ENCODE measurements around the gene DIP2C.
"Not testable (repeated sequence)": the region's sequence is repeated elsewhere in the genome, so short reads cannot be mapped to it uniquely, and the experiment has no call there.

Gene DIP2C

GRCh38 chr10:350981-351501, 338.4 kb downstream of the DIP2C start:
- H3K27ac ChIP-seq, result no peak overlapping the region
- TF ChIP-seq, protein P1, sequence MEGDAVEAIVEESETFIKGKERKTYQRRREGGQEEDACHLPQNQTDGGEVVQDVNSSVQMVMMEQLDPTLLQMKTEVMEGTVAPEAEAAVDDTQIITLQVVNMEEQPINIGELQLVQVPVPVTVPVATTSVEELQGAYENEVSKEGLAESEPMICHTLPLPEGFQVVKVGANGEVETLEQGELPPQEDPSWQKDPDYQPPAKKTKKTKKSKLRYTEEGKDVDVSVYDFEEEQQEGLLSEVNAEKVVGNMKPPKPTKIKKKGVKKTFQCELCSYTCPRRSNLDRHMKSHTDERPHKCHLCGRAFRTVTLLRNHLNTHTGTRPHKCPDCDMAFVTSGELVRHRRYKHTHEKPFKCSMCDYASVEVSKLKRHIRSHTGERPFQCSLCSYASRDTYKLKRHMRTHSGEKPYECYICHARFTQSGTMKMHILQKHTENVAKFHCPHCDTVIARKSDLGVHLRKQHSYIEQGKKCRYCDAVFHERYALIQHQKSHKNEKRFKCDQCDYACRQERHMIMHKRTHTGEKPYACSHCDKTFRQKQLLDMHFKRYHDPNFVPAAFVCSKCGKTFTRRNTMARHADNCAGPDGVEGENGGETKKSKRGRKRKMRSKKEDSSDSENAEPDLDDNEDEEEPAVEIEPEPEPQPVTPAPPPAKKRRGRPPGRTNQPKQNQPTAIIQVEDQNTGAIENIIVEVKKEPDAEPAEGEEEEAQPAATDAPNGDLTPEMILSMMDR (conservative IDR thresholded peaks at IDR 0.05), result no peak
- TF ChIP-seq ZFX (IDR thresholded peaks at IDR 0.05), result no peak

GRCh38 chr10:349081-349480, 340.4 kb downstream of the DIP2C start:
- no peak for TF ChIP-seq ZFX (IDR thresholded peaks at IDR 0.05)
- TF ChIP-seq, protein P1 (conservative IDR thresholded peaks at IDR 0.05), result no peak
- H3K27ac ChIP-seq, result no peak overlapping the region

- H3K27ac ChIP-seq, result no peak overlapping the region
- no peak for TF ChIP-seq ZFX (IDR thresholded peaks at IDR 0.05)
- TF ChIP-seq, protein P1 (conservative IDR thresholded peaks at IDR 0.05), result no peak
Measured at GRCh38 chr10:348456-348855, 341.0 kb downstream of the DIP2C start.

DNA sequence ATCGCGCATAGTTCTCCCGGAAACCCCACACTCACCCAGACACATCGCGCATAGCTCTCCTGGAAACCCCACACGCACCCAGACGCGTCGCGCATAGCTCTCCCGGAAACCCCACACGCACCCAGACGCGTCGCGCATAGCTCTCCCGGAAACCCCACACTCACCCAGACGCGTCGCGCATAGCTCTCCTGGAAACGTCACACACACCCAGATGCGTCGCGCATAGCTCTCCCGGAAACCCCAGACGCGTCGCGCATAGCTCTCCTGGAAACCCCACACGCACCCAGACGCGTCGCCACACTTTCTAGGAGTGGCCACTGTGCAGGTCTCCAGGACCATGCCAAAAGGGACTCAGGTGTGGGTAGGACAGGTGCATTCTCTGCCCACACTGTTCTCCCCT, 341.7 kb downstream of the DIP2C start:
- not testable (repeated sequence) for H3K27ac ChIP-seq

- not testable (repeated sequence) for H3K27ac ChIP-seq
Measured at GRCh38 chr10:347190-347589, 342.3 kb downstream of the DIP2C start.

GRCh38 chr10:344582-345200, 344.8 kb downstream of the DIP2C start:
- no peak for TF ChIP-seq ZFX (IDR thresholded peaks at IDR 0.05)
- TF ChIP-seq, protein P1 (conservative IDR thresholded peaks at IDR 0.05), result no peak
- no peak overlapping the region for H3K27ac ChIP-seq

DNA sequence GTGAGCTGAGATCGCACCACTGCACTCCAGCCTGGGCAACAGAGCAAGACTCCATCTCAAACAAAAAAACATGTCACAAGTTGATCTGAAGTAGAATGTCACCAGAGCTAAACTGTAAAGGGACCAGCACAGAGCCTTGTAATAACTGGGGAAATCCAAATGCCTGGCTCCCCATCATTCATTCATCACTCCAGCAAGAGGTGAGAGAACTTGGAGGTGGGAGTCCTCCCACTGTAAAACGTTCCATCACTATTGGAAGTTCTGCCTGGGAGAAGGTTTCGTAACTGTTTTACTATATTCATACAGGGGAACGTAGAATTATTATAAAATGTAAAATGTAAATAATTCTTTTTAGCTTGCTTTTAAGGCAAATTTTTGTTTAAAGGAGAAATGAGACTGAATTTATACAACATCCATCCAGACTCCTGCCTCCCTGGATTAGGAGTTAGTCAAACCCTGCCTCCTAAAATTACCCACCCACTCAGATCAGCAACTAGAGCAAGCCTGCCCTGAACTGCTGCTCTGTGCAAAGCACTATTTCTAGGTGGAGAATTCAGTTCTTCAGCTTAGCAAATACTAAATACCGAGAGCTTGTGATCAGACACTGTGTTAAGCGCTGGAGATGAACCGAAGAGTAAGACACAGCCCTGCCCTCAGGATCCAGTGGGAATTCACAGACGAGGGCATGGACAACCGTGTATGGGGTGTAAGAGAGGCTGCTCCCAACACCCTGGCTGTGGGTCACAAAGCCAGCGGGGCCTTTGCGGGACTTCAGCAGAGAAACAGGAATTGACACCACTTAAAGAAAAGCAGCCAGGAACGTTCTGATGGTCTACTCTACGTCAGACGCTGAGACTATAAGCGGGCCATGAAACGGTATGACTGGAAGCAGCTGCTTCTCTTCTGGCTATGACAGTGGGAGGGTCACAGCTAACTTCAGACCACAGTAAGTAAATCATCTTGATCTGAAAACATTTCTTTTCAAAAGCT, 345.9 kb downstream of the DIP2C start:
- no peak for TF ChIP-seq ZFX (IDR thresholded peaks at IDR 0.05)
- TF ChIP-seq, protein P1 (conservative IDR thresholded peaks at IDR 0.05), result no peak
- H3K27ac ChIP-seq, result no peak overlapping the region

- no peak overlapping the region for H3K27ac ChIP-seq
- TF ChIP-seq, protein P1 (conservative IDR thresholded peaks at IDR 0.05), result no peak
- TF ChIP-seq ZFX (IDR thresholded peaks at IDR 0.05), result no peak
Measured at GRCh38 chr10:341081-341740, 348.3 kb downstream of the DIP2C start.
